Stimulated activated naive B cell treated with anti-CD40 and anti-IgM and Interleukin-4, amounts not matched to agents 10 μg/mL and 1 μg/mL and 100 μg/mL, for 72 hours (primary cell): ENCODE data around the gene DRG2.

Experiments used
- ATAC-seq, 2 donors: fragments of 150-1000 bp; cut with Tn5 transposase; replicated peaks; 2 replicates each; pipeline ENCODE4 v1.10.0; 2021; ENCODE audit warnings: moderate library complexity in 1 of 2
- DNase-seq: peaks from one replicate; pipeline ENCODE4 v3.0.0; 2021
- H3K27ac Mint-ChIP-seq: one replicate; pipeline ENCODE4 v1.8.0; 2022; ENCODE audit warnings: mild to moderate bottlenecking, mixed read lengths
- H3K27me3 Mint-ChIP-seq, 2 donors: one replicate each; pipeline ENCODE4 v1.8.0; 2022; ENCODE audit warnings: mixed read lengths in 2 of 2
- H3K36me3 Mint-ChIP-seq, 2 donors: one replicate each; pipeline ENCODE4 v1.8.0; 2022; ENCODE audit warnings: mixed read lengths in 2 of 2, mild to moderate bottlenecking in 1 of 2
- H3K4me1 Mint-ChIP-seq, 2 donors: one replicate each; pipeline ENCODE4 v1.8.0; 2022; ENCODE audit warnings: mixed read lengths in 2 of 2, mild to moderate bottlenecking in 1 of 2
- H3K4me3 Mint-ChIP-seq, 2 donors: one replicate each; pipeline ENCODE4 v1.8.0; 2022; ENCODE audit warnings: mild to moderate bottlenecking in 2 of 2, mixed read lengths in 2 of 2, moderate library complexity in 1 of 2
- H3K9me3 Mint-ChIP-seq, 2 donors: one replicate each; pipeline ENCODE4 v1.8.0; 2022; ENCODE audit warnings: mixed read lengths in 2 of 2, mild to moderate bottlenecking in 1 of 2

The DRG2 gene

DNA sequence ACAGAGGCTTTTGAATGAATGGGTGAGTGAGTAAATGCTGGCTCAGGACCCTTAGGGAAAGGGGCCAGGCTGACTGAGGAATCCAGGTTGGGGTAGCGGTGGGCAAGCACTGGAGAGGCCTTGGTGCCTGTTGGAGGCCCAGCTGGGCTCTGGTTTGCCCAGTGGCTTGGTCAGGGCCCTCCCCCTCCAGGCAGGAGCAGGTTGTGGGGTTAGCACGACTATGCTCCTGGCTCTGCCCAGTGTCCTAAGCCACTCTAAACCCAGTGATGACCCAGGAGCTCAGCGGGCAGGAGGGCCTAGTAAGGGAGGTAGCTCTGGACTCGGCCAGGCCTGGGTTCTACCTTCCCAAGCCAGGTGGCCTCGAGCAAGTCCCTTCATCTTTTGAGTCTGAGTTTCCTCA, 28.3 kb downstream of the DRG2 start:
- H3K4me1 Mint-ChIP-seq = no peaks in the 10 kb centered on the region
- no peaks in the 10 kb centered on the region for H3K36me3 Mint-ChIP-seq
- no peak for ATAC-seq
- no peak for DNase-seq
- peaks cover 4% of the 10 kb centered on the region in 2 donors for H3K9me3 Mint-ChIP-seq
- peaks cover 0 to 4% of the 10 kb centered on the region in 2 donors for H3K27me3 Mint-ChIP-seq
- no peak overlapping the region for H3K4me3 Mint-ChIP-seq
- no peak overlapping the region for H3K27ac Mint-ChIP-seq

DNA sequence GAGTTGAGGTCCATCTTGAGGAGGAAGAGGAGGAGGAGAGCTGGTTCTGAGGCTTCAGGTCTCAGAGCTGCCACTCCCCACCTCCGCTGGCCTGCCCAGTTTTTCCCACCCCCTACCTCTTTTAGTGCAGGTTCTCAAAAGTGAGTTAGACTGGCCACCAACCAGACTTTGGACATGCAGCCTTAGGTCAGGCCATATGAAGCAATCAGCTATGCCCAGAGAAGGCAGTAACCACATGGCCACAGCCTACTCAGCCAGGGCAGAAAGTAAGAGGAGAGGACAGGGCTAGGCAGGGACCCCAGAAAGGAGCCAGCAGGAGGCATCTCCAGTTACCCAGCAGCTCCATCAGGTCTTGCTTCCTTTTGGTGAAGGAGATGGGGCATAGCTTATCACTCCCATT, 29.8 kb downstream of the DRG2 start:
- no peak overlapping the region for H3K4me3 Mint-ChIP-seq
- no peaks in the 10 kb centered on the region for H3K36me3 Mint-ChIP-seq
- DNase-seq = no peak
- H3K9me3 Mint-ChIP-seq = peaks cover 4% of the 10 kb centered on the region in 2 donors
- ATAC-seq = no peak
- H3K27me3 Mint-ChIP-seq = peaks cover 0 to 4% of the 10 kb centered on the region in 2 donors
- no peaks in the 10 kb centered on the region for H3K4me1 Mint-ChIP-seq
- no peak overlapping the region for H3K27ac Mint-ChIP-seq

DNA sequence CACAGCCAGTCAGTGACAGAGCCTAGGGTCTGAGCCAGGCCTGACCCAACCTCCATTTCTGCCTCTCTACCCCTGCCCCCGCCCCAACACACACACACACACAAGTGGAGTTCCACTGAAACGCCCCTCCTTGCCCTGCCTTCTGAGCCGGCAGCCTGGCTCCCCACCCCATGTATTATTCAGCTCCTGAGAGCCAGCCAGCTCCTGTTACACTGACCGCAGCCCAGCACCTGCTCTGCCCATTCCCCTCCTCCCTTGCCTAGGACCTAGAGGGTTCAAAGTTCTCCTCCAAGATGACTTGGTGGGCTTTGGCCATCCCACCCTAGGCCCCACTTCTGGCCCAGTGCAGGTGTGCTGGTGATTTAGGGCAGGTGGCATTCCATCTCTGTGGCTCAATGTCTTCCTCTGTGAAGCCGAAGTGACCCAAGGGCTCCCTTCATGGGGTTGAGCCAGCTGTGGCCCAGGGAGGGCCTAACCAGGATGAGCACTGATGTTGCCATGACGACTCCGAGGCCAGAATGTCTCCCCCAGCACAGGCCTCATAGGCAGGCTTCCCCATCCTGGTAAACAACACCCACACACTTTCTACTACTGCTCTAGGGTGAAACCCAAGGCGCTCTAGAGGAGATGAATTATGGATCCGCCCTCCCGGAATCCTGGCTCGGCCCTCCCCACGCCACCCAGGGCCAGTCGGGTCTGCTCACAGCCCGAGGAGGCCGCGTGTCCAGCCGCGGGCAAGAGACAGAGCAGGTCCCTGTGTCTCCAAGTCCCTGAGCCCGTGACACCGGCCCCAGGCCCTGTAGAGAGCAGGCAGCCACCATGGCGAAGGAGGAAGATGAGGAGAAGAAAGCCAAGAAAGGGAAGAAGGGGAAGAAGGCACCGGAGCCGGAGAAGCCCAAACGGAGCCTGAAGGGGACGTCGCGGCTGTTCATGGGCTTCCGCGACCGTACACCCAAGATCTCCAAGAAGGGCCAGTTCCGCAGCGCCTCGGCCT, 30.5 kb downstream of the DRG2 start:
- no peak overlapping the region for H3K27ac Mint-ChIP-seq
- peaks cover 4% of the 10 kb centered on the region in 2 donors for H3K9me3 Mint-ChIP-seq
- ATAC-seq (no peak), DNase-seq (no peak)
- H3K36me3 Mint-ChIP-seq = no peaks in the 10 kb centered on the region
- H3K4me3 Mint-ChIP-seq = no peak overlapping the region
- H3K27me3 Mint-ChIP-seq = peaks cover 0 to 4% of the 10 kb centered on the region in 2 donors
- no peaks in the 10 kb centered on the region for H3K4me1 Mint-ChIP-seq

DNA sequence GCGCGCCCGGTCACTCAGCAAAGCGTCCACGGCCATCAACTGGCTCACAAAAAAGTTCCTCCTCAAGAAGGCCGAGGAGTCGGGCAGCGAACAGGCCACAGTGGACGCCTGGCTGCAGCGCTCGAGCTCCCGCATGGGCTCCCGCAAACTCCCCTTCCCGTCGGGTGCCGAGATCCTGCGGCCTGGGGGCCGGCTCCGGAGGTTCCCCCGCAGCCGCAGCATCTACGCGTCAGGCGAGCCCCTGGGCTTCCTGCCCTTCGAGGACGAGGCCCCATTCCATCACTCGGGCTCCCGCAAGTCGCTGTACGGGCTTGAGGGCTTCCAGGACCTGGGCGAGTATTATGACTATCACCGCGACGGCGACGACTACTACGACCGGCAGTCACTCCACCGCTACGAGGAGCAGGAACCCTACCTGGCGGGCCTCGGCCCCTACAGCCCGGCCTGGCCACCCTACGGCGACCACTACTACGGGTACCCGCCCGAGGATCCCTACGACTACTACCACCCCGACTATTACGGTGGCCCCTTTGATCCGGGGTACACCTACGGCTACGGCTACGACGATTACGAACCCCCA, 31.5 kb downstream of the DRG2 start:
- no peak for DNase-seq
- no peaks in the 10 kb centered on the region for H3K4me1 Mint-ChIP-seq
- H3K4me3 Mint-ChIP-seq = no peak overlapping the region
- peaks cover 4% of the 10 kb centered on the region in 2 donors for H3K9me3 Mint-ChIP-seq
- peaks cover 0 to 4% of the 10 kb centered on the region in 2 donors for H3K27me3 Mint-ChIP-seq
- no peak overlapping the region for H3K27ac Mint-ChIP-seq
- no peak for ATAC-seq
- H3K36me3 Mint-ChIP-seq = no peaks in the 10 kb centered on the region

DNA sequence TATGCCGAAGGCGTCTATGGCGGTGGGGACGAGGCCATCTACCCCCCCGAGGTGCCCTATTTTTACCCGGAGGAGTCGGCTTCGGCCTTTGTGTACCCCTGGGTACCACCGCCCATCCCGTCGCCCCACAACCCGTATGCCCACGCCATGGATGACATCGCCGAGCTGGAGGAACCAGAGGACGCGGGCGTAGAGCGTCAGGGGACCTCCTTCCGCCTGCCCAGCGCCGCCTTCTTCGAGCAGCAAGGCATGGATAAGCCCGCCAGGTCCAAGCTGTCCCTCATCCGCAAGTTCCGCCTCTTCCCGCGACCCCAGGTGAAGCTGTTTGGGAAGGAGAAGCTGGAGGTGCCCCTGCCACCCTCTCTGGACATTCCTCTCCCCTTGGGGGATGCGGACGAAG, 32.2 kb downstream of the DRG2 start:
- Mint-ChIP-seq H3K4me3 (no peak overlapping the region), H3K27me3 (peaks cover 0 to 3% of the 10 kb centered on the region in 2 donors), H3K4me1 (no peaks in the 10 kb centered on the region), H3K36me3 (no peaks in the 10 kb centered on the region), H3K9me3 (peaks cover 4% of the 10 kb centered on the region in 2 donors), H3K27ac (no peak overlapping the region)
- DNase-seq (no peak), ATAC-seq (no peak)

DNA sequence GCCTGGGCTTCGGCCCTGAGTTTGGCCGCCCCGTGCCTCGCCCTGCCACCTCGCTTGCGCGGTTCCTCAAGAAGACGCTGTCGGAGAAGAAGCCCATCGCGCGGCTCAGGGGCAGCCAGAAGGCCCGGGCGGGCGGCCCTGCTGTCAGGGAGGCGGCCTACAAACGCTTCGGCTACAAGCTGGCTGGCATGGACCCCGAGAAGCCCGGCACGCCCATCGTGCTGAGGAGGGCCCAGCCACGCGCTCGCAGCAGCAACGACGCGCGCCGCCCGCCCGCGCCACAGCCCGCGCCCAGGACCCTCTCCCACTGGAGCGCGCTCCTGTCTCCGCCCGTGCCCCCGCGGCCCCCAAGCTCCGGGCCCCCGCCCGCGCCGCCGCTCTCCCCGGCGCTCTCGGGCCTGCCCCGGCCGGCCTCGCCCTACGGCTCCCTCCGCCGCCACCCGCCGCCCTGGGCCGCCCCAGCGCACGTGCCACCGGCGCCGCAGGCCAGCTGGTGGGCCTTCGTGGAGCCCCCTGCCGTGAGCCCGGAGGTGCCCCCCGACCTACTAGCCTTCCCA, 32.8 kb downstream of the DRG2 start:
- no peak overlapping the region for H3K27ac Mint-ChIP-seq
- H3K36me3 Mint-ChIP-seq = no peaks in the 10 kb centered on the region
- no peak overlapping the region for H3K4me3 Mint-ChIP-seq

DNA sequence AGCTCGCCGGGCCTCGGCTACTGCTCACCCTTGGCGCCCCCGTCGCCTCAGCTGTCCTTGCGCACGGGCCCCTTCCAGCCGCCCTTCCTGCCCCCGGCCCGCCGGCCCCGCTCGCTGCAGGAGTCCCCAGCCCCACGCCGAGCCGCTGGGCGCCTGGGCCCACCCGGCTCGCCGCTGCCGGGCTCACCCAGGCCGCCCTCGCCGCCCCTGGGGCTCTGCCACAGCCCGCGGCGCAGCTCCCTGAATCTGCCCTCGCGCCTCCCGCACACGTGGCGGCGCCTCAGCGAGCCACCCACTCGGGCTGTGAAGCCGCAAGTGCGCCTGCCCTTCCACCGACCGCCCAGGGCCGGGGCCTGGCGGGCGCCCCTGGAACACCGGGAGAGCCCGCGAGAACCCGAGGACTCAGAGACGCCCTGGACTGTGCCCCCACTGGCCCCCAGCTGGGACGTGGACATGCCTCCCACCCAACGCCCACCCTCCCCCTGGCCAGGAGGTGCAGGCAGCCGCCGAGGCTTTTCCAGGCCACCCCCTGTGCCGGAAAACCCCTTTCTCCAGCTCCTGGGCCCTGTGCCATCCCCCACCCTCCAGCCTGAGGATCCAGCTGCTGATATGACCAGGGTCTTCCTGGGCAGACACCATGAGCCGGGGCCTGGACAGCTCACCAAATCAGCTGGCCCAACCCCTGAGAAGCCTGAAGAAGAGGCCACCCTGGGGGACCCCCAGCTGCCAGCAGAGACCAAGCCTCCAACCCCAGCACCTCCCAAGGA, 33.6 kb downstream of the DRG2 start:
- no peaks in the 10 kb centered on the region for H3K27me3 Mint-ChIP-seq
- no peak overlapping the region for H3K4me3 Mint-ChIP-seq
- H3K4me1 Mint-ChIP-seq = no peaks in the 10 kb centered on the region
- H3K9me3 Mint-ChIP-seq = peaks cover 4% of the 10 kb centered on the region in 2 donors
- ATAC-seq (no peak), DNase-seq (no peak)
- no peak overlapping the region for H3K27ac Mint-ChIP-seq
- H3K36me3 Mint-ChIP-seq = no peaks in the 10 kb centered on the region

More for the DNA sequence above, 32.8 kb downstream of the DRG2 start:
- no peaks in the 10 kb centered on the region for H3K27me3 Mint-ChIP-seq
- DNase-seq (no peak), ATAC-seq (no peak)
- peaks cover 4% of the 10 kb centered on the region in 2 donors for H3K9me3 Mint-ChIP-seq
- H3K4me1 Mint-ChIP-seq = no peaks in the 10 kb centered on the region

DNA sequence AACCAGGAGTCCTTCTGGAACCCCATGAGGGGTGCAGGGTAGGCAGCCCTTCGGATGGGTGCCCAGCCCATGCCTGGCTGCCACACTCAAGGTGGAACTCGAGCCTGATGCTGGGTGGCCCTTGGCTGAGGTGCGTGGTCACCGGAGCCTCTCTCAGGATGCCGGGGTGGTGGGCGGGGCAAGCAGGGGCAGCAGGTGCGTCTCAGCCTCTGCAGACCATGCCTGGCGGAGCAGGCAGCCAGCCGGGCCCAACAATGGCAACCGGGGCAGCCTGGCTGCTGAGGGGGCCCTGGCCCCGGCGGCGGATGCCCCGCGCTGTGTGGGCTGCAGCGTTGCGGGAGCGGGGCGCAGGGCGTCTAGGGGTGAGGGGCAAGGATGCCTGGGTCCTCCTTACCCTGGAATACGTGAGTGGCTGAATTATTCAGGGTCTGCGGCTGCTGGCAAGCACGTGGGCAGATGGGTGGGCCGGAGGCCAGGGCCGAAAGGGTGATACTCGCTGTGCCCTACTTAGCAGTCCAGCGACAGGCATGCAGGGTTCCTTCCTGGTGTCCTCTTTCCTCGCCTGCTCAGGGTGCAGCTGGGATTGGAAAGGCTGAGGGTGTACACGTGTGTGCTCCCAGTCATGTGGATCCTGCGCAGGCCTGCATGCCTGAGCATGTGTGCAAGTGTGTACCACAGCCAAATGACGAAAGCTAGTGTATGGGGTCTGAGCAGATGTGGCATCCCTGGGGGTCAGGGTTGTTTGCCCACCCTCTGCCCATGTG, 35.4 kb downstream of the DRG2 start:
- DNase-seq (no peak), ATAC-seq (no peak)
- Mint-ChIP-seq H3K36me3 (no peaks in the 10 kb centered on the region), H3K4me1 (no peaks in the 10 kb centered on the region), H3K27me3 (no peaks in the 10 kb centered on the region), H3K9me3 (peaks cover 4% of the 10 kb centered on the region in 2 donors), H3K4me3 (no peak overlapping the region), H3K27ac (no peak overlapping the region)

DNA sequence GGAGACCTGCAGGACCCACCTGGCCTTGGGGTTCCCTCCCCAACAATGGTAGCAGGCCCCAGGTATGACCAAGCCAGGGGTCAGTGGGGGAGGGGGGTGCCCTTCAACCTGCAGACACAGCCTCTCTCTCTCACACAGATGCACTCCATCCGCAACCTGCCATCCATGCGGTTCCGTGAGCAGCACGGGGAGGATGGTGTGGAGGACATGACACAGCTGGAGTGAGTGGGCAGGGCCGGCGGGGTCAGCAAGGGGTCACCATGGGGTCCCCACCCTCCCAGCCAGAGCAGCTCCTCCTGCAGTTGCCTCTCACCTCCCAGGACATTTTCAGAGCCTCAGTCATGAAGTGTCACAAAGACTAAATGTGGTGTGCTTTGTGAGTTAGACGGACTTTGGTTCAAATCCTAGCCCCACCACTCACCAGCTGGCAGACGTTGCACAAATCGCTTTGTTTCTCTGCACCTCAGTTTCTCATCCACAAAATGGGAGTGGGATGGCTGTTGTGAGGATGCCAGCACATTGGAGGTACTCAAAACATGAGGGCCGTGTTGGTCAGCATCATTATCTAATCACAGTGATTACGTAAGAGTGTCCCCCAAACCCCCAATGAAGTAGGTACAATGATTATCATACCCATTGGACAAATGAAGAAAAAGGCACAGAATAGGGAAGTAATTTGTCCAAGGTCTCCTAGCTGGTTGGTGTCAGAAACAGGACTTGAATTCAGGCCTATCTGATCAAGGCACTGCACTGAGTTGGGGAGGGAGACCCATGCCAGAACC, 36.8 kb downstream of the DRG2 start:
- Mint-ChIP-seq H3K4me1 (no peaks in the 10 kb centered on the region), H3K27ac (no peak overlapping the region), H3K4me3 (no peak overlapping the region), H3K9me3 (peaks cover 4% of the 10 kb centered on the region in 2 donors), H3K36me3 (no peaks in the 10 kb centered on the region), H3K27me3 (no peaks in the 10 kb centered on the region)
- DNase-seq = no peak
- ATAC-seq = no peak

DNA sequence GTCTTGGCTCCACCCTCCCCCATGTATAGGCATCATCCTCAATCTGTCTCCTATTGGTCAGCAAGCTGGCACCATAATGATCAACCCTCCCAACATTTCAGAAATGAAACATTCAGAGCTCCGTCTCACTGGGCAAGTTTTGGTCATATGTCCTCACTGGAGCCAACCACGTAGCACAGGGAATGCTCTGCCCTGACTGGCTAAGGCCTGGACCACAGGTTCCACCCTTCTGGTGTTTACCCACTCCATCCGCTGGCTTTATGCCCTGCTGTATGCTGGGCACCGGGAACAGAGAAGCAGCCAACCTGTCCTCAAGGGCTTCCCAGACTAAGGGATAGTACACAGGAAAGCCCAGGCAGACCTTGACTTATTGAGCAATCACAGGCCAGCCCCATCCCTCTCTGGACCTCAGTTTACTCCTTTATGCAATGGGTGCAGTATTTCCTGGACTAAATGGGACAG, 41.3 kb downstream of the DRG2 start:
- Mint-ChIP-seq H3K27ac (no peak overlapping the region), H3K36me3 (no peaks in the 10 kb centered on the region), H3K4me3 (no peak overlapping the region), H3K4me1 (no peaks in the 10 kb centered on the region), H3K27me3 (no peaks in the 10 kb centered on the region), H3K9me3 (no peaks in the 10 kb centered on the region)
- ATAC-seq = peak in 1 of 2 donors; percentile 8
- no peak for DNase-seq

DNA sequence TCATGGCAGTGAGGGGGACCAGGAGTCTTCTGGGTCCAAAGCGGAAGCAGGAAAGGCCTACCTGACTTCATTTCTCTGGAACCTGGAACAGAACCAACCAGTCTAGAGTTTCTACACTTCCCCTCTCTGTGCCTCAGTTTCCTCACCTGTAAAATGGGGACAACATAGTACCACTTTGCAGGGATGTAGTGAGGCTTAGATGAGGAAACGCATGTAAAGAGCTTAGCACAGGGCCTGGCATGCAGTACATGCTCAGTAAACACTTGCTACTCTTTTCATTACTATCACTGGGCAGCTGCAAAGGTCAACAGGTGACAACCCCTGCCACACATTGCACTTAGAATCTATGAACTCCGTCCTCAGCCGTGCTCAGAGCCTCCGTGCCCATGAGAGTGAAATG, 45.0 kb downstream of the DRG2 start:
- ATAC-seq (no peak), DNase-seq (no peak)
- peaks cover 6 to 10% of the 10 kb centered on the region in 2 donors for H3K27me3 Mint-ChIP-seq
- H3K4me3 Mint-ChIP-seq = no peak overlapping the region
- H3K27ac Mint-ChIP-seq = no peak overlapping the region
- H3K9me3 Mint-ChIP-seq = no peaks in the 10 kb centered on the region
- H3K4me1 Mint-ChIP-seq = no peaks in the 10 kb centered on the region
- no peaks in the 10 kb centered on the region for H3K36me3 Mint-ChIP-seq

DNA sequence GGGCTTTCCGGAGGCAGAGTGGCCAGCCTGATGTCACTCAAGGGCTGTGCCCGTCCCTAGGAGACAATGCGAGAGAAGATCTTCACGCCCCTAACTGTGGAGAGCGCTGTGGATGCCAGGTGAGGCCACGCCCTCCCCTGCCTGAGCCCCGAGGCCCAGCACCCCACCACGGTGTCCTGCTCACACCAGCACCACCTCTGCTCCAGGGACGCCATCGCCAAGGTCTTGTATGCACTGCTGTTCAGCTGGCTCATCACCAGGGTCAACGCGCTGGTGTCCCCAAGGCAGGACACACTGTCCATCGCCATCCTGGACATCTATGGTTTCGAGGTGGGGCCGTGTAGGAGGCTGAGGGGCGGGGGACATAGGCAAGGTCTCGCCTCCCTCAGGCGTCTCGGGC, 48.6 kb downstream of the DRG2 start:
- H3K4me3 Mint-ChIP-seq = no peak overlapping the region
- no peaks in the 10 kb centered on the region for H3K9me3 Mint-ChIP-seq
- no peak overlapping the region for H3K27ac Mint-ChIP-seq
- ATAC-seq (no peak), DNase-seq (no peak)
- no peaks in the 10 kb centered on the region for H3K36me3 Mint-ChIP-seq
- H3K4me1 Mint-ChIP-seq = no peaks in the 10 kb centered on the region
- H3K27me3 Mint-ChIP-seq = peaks cover 6 to 14% of the 10 kb centered on the region in 2 donors
